GM23338 (cell line): ENCODE measurements around the gene KCTD21. TPM values are rescaled to one million over a fixed set of nuclear protein-coding genes. Genes with fewer than 3 reads are reported as not detected.

ENCODE experiments used
- ATAC-seq: fragments of 200-7000 bp; cut with Tn5 transposase; 3 replicates; pipeline ENCODE4 v1.9.1; 2020
- DNase-seq: peaks from one replicate; pipeline ENCODE4 v3.0.0-alpha.2; 2015; ENCODE audit warnings: low spot score
- H2AFZ ChIP-seq: fragments of 200-600 bp; sonication (generic); 2 replicates; pipeline ENCODE4 v1.8.0; 2016; ENCODE audit warnings: antibody characterized with exemption, mild to moderate bottlenecking, moderate library complexity
- H3F3A ChIP-seq: fragments of 200-600 bp; sonication (generic); replicated peaks from 2 replicates; pipeline ENCODE4 v1.8.0; 2017; ENCODE audit warnings: antibody characterized with exemption, mixed run types, low read depth
- H3K27ac ChIP-seq: fragments of 200-600 bp; sonication (generic); 2 replicates; pipeline ENCODE4 v1.6.1; 2016; ENCODE audit warnings: low read depth
- H3K27me3 ChIP-seq: fragments of 200-600 bp; sonication (generic); 2 replicates; pipeline ENCODE4 v1.8.0; 2016; ENCODE audit warnings: mild to moderate bottlenecking, mixed run types, moderate library complexity; ENCODE audit not compliant: insufficient read depth
- H3K36me3 ChIP-seq: fragments of 200-600 bp; sonication (generic); 2 replicates; pipeline ENCODE4 v1.8.0; 2016; ENCODE audit warnings: mild to moderate bottlenecking; ENCODE audit not compliant: insufficient read depth
- H3K4me1 ChIP-seq: fragments of 200-600 bp; sonication (generic); 2 replicates; pipeline ENCODE4 v1.8.0; 2016; ENCODE audit warnings: mild to moderate bottlenecking, moderate library complexity; ENCODE audit not compliant: insufficient read depth
- H3K4me2 ChIP-seq: fragments of 200-600 bp; sonication (generic); 2 replicates; pipeline ENCODE4 v1.7.1; 2017; ENCODE audit warnings: mixed run types
- H3K4me3 ChIP-seq: fragments of 200-600 bp; sonication (generic); 2 replicates; pipeline ENCODE4 v1.6.1; 2016; ENCODE audit warnings: mixed run types
- H3K79me2 ChIP-seq: fragments of 200-600 bp; sonication (generic); replicated peaks from 2 replicates; pipeline ENCODE4 v1.8.0; 2017; ENCODE audit warnings: mild to moderate bottlenecking; ENCODE audit not compliant: insufficient read depth
- H3K9me2 ChIP-seq: fragments of 200-600 bp; sonication (generic); 2 replicates; pipeline ENCODE4 v1.8.0; 2017; ENCODE audit not compliant: insufficient read depth
- H4K20me1 ChIP-seq: fragments of 200-600 bp; sonication (generic); replicated peaks from 2 replicates; pipeline ENCODE4 v1.8.0; 2017; ENCODE audit warnings: mild to moderate bottlenecking; ENCODE audit not compliant: insufficient read depth
- H3K27ac Mint-ChIP-seq: 2 replicates; pipeline ENCODE4 v1.8.0; 2020; ENCODE audit warnings: inconsistent platforms, mild to moderate bottlenecking, moderate library complexity, mixed read lengths
- H3K27me3 Mint-ChIP-seq: 3 replicates; pipeline ENCODE4 v1.8.0; 2022; ENCODE audit warnings: low read depth, mild to moderate bottlenecking, moderate library complexity, mixed read lengths, inconsistent platforms; ENCODE audit not compliant: insufficient read depth, poor library complexity
- H3K36me3 Mint-ChIP-seq: 3 replicates; pipeline ENCODE4 v1.8.0; 2021; ENCODE audit warnings: low read depth, mild to moderate bottlenecking, inconsistent platforms, moderate library complexity, mixed read lengths
- H3K4me1 Mint-ChIP-seq: 3 replicates; pipeline ENCODE4 v1.8.0; 2020; ENCODE audit warnings: mild to moderate bottlenecking, inconsistent platforms, mixed read lengths
- H3K4me3 Mint-ChIP-seq: 3 replicates; pipeline ENCODE4 v1.8.0; 2021; ENCODE audit warnings: moderate library complexity, mild to moderate bottlenecking, inconsistent platforms, mixed read lengths
- H3K9me3 Mint-ChIP-seq: 3 replicates; pipeline ENCODE4 v1.8.0; 2020; ENCODE audit warnings: moderate library complexity, mild to moderate bottlenecking, inconsistent platforms, mixed read lengths
- CREB1 ChIP-seq: fragments of 250-450 bp; sonication (Bioruptor Pico); IDR thresholded peaks from 2 replicates; pipeline ENCODE4 v1.5.0; 2020; ENCODE audit warnings: low read depth, mild to moderate bottlenecking, moderate library complexity
- EZH2 ChIP-seq: fragments of 200-600 bp; sonication (generic); IDR thresholded peaks from one replicate; pipeline ENCODE4 v1.8.0; 2017; ENCODE audit warnings: antibody characterized with exemption, mild to moderate bottlenecking, low read depth; ENCODE audit not compliant: unreplicated experiment
- EZH2phosphoT487 ChIP-seq: fragments of 200-600 bp; sonication (generic); IDR thresholded peaks from one replicate; pipeline ENCODE4 v1.8.1; 2018; ENCODE audit warnings: antibody characterized with exemption; ENCODE audit not compliant: unreplicated experiment
- JUNB ChIP-seq: IDR thresholded peaks from one replicate; pipeline ENCODE4 v1.6.1; 2016; ENCODE audit warnings: antibody characterized with exemption; ENCODE audit not compliant: unreplicated experiment
- NANOG ChIP-seq: IDR thresholded peaks from 2 replicates; pipeline ENCODE4 v1.6.1; 2016; ENCODE audit warnings: antibody characterized with exemption, borderline replicate concordance
- POLR2AphosphoS5 ChIP-seq: IDR thresholded peaks from 2 replicates; pipeline ENCODE4 v1.6.1; 2016; ENCODE audit warnings: antibody characterized with exemption, low read depth
- STAT1 ChIP-seq: IDR thresholded peaks from one replicate; pipeline ENCODE4 v1.6.1; 2016; ENCODE audit warnings: antibody characterized with exemption; ENCODE audit not compliant: unreplicated experiment
- ZNF114 ChIP-seq: fragments of 250-450 bp; sonication (Bioruptor Pico); IDR thresholded peaks from 2 replicates; pipeline ENCODE4 v1.5.0; 2020; ENCODE audit warnings: mild to moderate bottlenecking, moderate library complexity
- ZNF331 ChIP-seq: fragments of 250-450 bp; sonication (Bioruptor Pico); IDR thresholded peaks from 2 replicates; pipeline ENCODE4 v1.5.0; 2020; ENCODE audit warnings: low read depth, mild to moderate bottlenecking, moderate library complexity
- ZNF462 ChIP-seq: fragments of 250-450 bp; sonication (Bioruptor Pico); IDR thresholded peaks from 2 replicates; pipeline ENCODE4 v1.5.0; 2020; ENCODE audit warnings: mild to moderate bottlenecking, moderate library complexity
- polyA plus RNA-seq: library from polyadenylated mRNA; unstranded; fragments of >200 nt; fragmentation: Nextera tagmentation; extraction: Ambion mirVana; gene quantifications from 2 replicates; pipeline ENCODE4 v1.2.1, GENCODE V29; 2016
- total RNA-seq: library from RNA; depleted of rRNA; stranded (reverse); fragments of >200 nt; shearing (Covaris generic); gene quantifications from 2 replicates; pipeline ENCODE4 v1.2.3, GENCODE V29; 2014
- TF ChIP-seq, protein P1 (sequence below), 2 experiments: fragments of 200-600 bp in 1 of 2; sonication (generic) in 1 of 2; conservative IDR thresholded peaks; 2 replicates each; pipeline versions ENCODE4 v1.5.1 to v1.6.1; 2016 to 2017; ENCODE audit warnings: antibody characterized with exemption in 2 of 2, low read depth in 2 of 2, mild to moderate bottlenecking in 2 of 2, moderate library complexity in 1 of 2
- TF ChIP-seq, protein P2 (sequence below): IDR thresholded peaks from one replicate; pipeline ENCODE4 v1.6.1; 2018; ENCODE audit warnings: antibody characterized with exemption; ENCODE audit not compliant: unreplicated experiment
- TF ChIP-seq, protein P3 (sequence below): IDR thresholded peaks from 2 replicates; pipeline ENCODE4 v1.6.1; 2016; ENCODE audit warnings: antibody characterized with exemption

Gene KCTD21
- total and polyA plus RNA-seq, 2 experiments from 2014 or later, result 1.0 to 3.7 TPM

GRCh38 chr11:78213526-78214330 is 25.3 kb upstream of the KCTD21 start:
- TF ChIP-seq, protein P1, sequence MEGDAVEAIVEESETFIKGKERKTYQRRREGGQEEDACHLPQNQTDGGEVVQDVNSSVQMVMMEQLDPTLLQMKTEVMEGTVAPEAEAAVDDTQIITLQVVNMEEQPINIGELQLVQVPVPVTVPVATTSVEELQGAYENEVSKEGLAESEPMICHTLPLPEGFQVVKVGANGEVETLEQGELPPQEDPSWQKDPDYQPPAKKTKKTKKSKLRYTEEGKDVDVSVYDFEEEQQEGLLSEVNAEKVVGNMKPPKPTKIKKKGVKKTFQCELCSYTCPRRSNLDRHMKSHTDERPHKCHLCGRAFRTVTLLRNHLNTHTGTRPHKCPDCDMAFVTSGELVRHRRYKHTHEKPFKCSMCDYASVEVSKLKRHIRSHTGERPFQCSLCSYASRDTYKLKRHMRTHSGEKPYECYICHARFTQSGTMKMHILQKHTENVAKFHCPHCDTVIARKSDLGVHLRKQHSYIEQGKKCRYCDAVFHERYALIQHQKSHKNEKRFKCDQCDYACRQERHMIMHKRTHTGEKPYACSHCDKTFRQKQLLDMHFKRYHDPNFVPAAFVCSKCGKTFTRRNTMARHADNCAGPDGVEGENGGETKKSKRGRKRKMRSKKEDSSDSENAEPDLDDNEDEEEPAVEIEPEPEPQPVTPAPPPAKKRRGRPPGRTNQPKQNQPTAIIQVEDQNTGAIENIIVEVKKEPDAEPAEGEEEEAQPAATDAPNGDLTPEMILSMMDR (conservative IDR thresholded peaks at IDR 0.05; ENCODE audit: low read depth in 2 of 2), result no peak
- TF ChIP-seq, protein P2, sequence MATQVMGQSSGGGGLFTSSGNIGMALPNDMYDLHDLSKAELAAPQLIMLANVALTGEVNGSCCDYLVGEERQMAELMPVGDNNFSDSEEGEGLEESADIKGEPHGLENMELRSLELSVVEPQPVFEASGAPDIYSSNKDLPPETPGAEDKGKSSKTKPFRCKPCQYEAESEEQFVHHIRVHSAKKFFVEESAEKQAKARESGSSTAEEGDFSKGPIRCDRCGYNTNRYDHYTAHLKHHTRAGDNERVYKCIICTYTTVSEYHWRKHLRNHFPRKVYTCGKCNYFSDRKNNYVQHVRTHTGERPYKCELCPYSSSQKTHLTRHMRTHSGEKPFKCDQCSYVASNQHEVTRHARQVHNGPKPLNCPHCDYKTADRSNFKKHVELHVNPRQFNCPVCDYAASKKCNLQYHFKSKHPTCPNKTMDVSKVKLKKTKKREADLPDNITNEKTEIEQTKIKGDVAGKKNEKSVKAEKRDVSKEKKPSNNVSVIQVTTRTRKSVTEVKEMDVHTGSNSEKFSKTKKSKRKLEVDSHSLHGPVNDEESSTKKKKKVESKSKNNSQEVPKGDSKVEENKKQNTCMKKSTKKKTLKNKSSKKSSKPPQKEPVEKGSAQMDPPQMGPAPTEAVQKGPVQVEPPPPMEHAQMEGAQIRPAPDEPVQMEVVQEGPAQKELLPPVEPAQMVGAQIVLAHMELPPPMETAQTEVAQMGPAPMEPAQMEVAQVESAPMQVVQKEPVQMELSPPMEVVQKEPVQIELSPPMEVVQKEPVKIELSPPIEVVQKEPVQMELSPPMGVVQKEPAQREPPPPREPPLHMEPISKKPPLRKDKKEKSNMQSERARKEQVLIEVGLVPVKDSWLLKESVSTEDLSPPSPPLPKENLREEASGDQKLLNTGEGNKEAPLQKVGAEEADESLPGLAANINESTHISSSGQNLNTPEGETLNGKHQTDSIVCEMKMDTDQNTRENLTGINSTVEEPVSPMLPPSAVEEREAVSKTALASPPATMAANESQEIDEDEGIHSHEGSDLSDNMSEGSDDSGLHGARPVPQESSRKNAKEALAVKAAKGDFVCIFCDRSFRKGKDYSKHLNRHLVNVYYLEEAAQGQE, result no peak
- TF ChIP-seq, protein P3, sequence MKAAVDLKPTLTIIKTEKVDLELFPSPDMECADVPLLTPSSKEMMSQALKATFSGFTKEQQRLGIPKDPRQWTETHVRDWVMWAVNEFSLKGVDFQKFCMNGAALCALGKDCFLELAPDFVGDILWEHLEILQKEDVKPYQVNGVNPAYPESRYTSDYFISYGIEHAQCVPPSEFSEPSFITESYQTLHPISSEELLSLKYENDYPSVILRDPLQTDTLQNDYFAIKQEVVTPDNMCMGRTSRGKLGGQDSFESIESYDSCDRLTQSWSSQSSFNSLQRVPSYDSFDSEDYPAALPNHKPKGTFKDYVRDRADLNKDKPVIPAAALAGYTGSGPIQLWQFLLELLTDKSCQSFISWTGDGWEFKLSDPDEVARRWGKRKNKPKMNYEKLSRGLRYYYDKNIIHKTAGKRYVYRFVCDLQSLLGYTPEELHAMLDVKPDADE, result no peak
- TF ChIP-seq NANOG (no peak), ZNF114 (no peak), EZH2phosphoT487 (no peak), STAT1 (no peak), JUNB (no peak), POLR2AphosphoS5 (no peak), CREB1 (CRISPR knock-in tag) (no peak), ZNF331 (CRISPR knock-in tag) (no peak), ZNF462 (no peak), EZH2 (no peak)
- ATAC-seq (no peak), DNase-seq (no peak)
- Histone ChIP-seq H3K27me3 (no peaks in the 10 kb centered on the region), H3K36me3 (no peaks in the 10 kb centered on the region), H3K27ac (no peak overlapping the region), H2AFZ (no peak overlapping the region), H3K4me1 (no peaks in the 10 kb centered on the region), H3K4me3 (no peak overlapping the region), H3K79me2 (no peaks in the 10 kb centered on the region), H3F3A (no peaks in the 10 kb centered on the region), H3K9me2 (0 out of 2 replicates have a peak, but pooled peaks cover 2% of the 10 kb centered on the region), H3K4me2 (no peak overlapping the region), H4K20me1 (peaks cover 7% of the 10 kb centered on the region; the same call in 1 of the 2 replicates)
- peaks cover 8% of the 10 kb centered on the region for H3K27me3 Mint-ChIP-seq
- H3K9me3 Mint-ChIP-seq, result no peaks in the 10 kb centered on the region
- H3K27ac Mint-ChIP-seq, result no peak overlapping the region
- H3K4me3 Mint-ChIP-seq, result no peak overlapping the region
- no peaks in the 10 kb centered on the region; the same call in 2 of the 3 replicates for H3K4me1 Mint-ChIP-seq
- H3K36me3 Mint-ChIP-seq, result peaks cover 8% of the 10 kb centered on the region; the same call in 2 of the 3 replicates
